HCT116 (cell line): Measurements from ENCODE around the gene GALNT17.

ENCODE experiments used
- CBX3 ChIP-seq: IDR thresholded peaks from 2 replicates; pipeline ENCODE4 v1.6.1; 2012; ENCODE audit warnings: low read depth
- EZH2phosphoT487 ChIP-seq: fragments of 200-600 bp; IDR thresholded peaks from 2 replicates; pipeline ENCODE4 v1.6.1; 2018; ENCODE audit warnings: antibody characterized with exemption, borderline replicate concordance
- POLR2A ChIP-seq: IDR thresholded peaks from 2 replicates; pipeline ENCODE4 v1.7.0; 2011; ENCODE audit warnings: borderline replicate concordance; ENCODE audit not compliant: insufficient read depth, insufficient read length; ENCODE audit errors: extremely low read depth
- TF ChIP-seq, protein P1 (sequence below), 3 experiments: fragments of 200-600 bp in 1 of 3; sonication (generic) in 1 of 3; IDR thresholded peaks in 2 of 3; conservative IDR thresholded peaks in 1 of 3; 2 replicates each; pipeline ENCODE4 v1.5.1; 2012 to 2017; ENCODE audit warnings: low read depth in 2 of 3, low read length in 2 of 3, antibody characterized with exemption in 1 of 3, borderline replicate concordance in 1 of 3, control low read depth in 1 of 3, mild to moderate bottlenecking in 1 of 3, mixed read lengths in 1 of 3, mixed run types in 1 of 3, moderate library complexity in 1 of 3; ENCODE audit not compliant: insufficient read depth in 1 of 3

DNA sequence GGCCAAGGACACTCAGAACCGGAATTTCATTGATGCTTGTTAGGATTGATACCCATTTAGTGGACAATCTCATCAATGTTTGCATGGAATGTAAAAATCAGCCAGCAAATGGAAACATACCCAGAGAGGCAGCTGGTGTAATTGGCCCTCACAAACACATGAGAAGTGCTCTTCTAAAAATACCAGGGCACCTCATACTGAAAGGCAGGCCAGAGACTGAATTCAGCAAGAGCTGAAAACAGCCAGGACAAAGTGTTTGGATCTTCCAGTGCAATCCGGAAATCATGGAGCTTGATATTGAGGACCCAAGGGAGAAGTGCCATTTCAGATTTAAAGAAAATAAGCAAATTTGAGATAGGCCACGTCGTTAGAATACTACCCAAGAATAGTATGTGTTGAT is 498.6 kb downstream of the GALNT17 start:
- TF ChIP-seq, protein P1, sequence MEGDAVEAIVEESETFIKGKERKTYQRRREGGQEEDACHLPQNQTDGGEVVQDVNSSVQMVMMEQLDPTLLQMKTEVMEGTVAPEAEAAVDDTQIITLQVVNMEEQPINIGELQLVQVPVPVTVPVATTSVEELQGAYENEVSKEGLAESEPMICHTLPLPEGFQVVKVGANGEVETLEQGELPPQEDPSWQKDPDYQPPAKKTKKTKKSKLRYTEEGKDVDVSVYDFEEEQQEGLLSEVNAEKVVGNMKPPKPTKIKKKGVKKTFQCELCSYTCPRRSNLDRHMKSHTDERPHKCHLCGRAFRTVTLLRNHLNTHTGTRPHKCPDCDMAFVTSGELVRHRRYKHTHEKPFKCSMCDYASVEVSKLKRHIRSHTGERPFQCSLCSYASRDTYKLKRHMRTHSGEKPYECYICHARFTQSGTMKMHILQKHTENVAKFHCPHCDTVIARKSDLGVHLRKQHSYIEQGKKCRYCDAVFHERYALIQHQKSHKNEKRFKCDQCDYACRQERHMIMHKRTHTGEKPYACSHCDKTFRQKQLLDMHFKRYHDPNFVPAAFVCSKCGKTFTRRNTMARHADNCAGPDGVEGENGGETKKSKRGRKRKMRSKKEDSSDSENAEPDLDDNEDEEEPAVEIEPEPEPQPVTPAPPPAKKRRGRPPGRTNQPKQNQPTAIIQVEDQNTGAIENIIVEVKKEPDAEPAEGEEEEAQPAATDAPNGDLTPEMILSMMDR (IDR thresholded peaks at IDR 0.05 in 2 of 3, conservative IDR thresholded peaks at IDR 0.05 in 1 of 3; ENCODE audit: borderline replicate concordance in 1 of 3, insufficient read depth in 1 of 3, low read depth in 2 of 3, low read length in 2 of 3), result no peak
- no peak for TF ChIP-seq EZH2phosphoT487
- no peak for TF ChIP-seq POLR2A
- TF ChIP-seq CBX3, result no peak
